Vagina (tissue), 2 donors: Measurements from ENCODE around the gene NF2. TPM values are rescaled to one million over a fixed set of nuclear protein-coding genes. Genes with fewer than 3 reads are reported as not detected.

ENCODE experiments used
- DNase-seq, 2 donors: peaks; one replicate each; pipeline ENCODE4 v3.0.0-alpha.2; 2017; ENCODE audit errors: extremely low spot score in 2 of 2
- H3K27ac ChIP-seq: fragments of 200-600 bp; sonication (generic); one replicate; pipeline ENCODE4 v1.5.1; 2019
- H3K27me3 ChIP-seq: fragments of 200-600 bp; sonication (generic); one replicate; pipeline ENCODE4 v1.5.1; 2019
- H3K36me3 ChIP-seq, 2 donors: fragments of 200-600 bp; sonication (generic); one replicate each; pipeline ENCODE4 v1.5.1; 2017 to 2019
- H3K4me1 ChIP-seq: fragments of 200-600 bp; sonication (generic); one replicate; pipeline ENCODE4 v1.5.1; 2019
- H3K4me3 ChIP-seq, 2 donors: fragments of 200-600 bp; sonication (generic); 1 replicate in 1 of 2; 2 replicates in 1 of 2; pipeline ENCODE4 v1.5.1; 2016 to 2019
- H3K9me3 ChIP-seq: fragments of 200-600 bp; sonication (generic); one replicate; pipeline ENCODE4 v1.5.1; 2019
- CTCF ChIP-seq, 3 experiments: fragments of 450-650 bp in 2 of 3; fragments of 200-600 bp in 1 of 3; sonication (generic) in 1 of 3; IDR thresholded peaks; one replicate each; pipeline ENCODE4 v1.5.1; 2017 to 2019; ENCODE audit warnings: antibody characterized with exemption in 3 of 3, mild to moderate bottlenecking in 2 of 3, moderate library complexity in 2 of 3
- POLR2A ChIP-seq, 2 donors: fragments of 450-650 bp; IDR thresholded peaks; one replicate each; pipeline ENCODE4 v1.6.1; 2017; ENCODE audit warnings: antibody characterized with exemption in 2 of 2, mild to moderate bottlenecking in 2 of 2, moderate library complexity in 2 of 2
- POLR2AphosphoS5 ChIP-seq, 2 donors: sonication (generic); formaldehyde crosslinking; IDR thresholded peaks; one replicate each; pipeline ENCODE4 v1.9.0; 2017; ENCODE audit warnings: antibody characterized with exemption in 2 of 2, mild to moderate bottlenecking in 2 of 2, low read depth in 1 of 2; ENCODE audit not compliant: insufficient read depth in 1 of 2
- intact Hi-C: fragments of 100-400 bp; cut with DNase I; formaldehyde crosslinking; loops from one replicate; pipeline ENCODE4 v1.15.1; 2023
- total RNA-seq: library from RNA; depleted of rRNA; stranded (reverse); fragments of >200 nt; gene quantifications from one replicate; pipeline ENCODE4 v1.2.3, GENCODE V29; 2016

The NF2 gene
- total RNA-seq, 1 donor from 2014 or later = 15.7 TPM

- intact Hi-C loops = no loop called here
- H3K4me1 ChIP-seq = peaks cover 23% of the 10 kb centered on the region
- H3K36me3 ChIP-seq = no peaks in the 10 kb centered on the region
- no peak for TF ChIP-seq POLR2A (IDR thresholded peaks at IDR 0.05)
- no peak for TF ChIP-seq CTCF (IDR thresholded peaks at IDR 0.05)
- no peak for TF ChIP-seq POLR2AphosphoS5 (IDR thresholded peaks at IDR 0.05; ENCODE audit: insufficient read depth in 1 of 2, low read depth in 1 of 2)
- no peak overlapping the region for H3K27ac ChIP-seq
- H3K4me3 ChIP-seq = no peak overlapping the region
- DNase-seq = no peak
- no peaks in the 10 kb centered on the region for H3K27me3 ChIP-seq
- no peaks in the 10 kb centered on the region for H3K9me3 ChIP-seq
These were observed 99.6 kb downstream of the NF2 start for GRCh38 chr22:29702931-29703501.

- no peaks in the 10 kb centered on the region for H3K36me3 ChIP-seq
- H3K4me1 ChIP-seq = peaks cover 19% of the 10 kb centered on the region
- no peak for TF ChIP-seq POLR2AphosphoS5 (IDR thresholded peaks at IDR 0.05; ENCODE audit: insufficient read depth in 1 of 2, low read depth in 1 of 2)
- no peak for TF ChIP-seq CTCF (IDR thresholded peaks at IDR 0.05)
- no peak overlapping the region for H3K27ac ChIP-seq
- no peak overlapping the region for H3K4me3 ChIP-seq
- intact Hi-C loops = no loop called here
- no peak for DNase-seq
- no peaks in the 10 kb centered on the region for H3K27me3 ChIP-seq
- no peaks in the 10 kb centered on the region for H3K9me3 ChIP-seq
These were observed 100.2 kb downstream of the NF2 start for GRCh38 chr22:29703569-29704195.

GRCh38 chr22:29704528-29705285 is 101.3 kb downstream of the NF2 start:
- no peak for DNase-seq
- Histone ChIP-seq H3K4me3 (no peak overlapping the region), H3K27me3 (no peaks in the 10 kb centered on the region), H3K27ac (no peak overlapping the region), H3K9me3 (no peaks in the 10 kb centered on the region), H3K36me3 (no peaks in the 10 kb centered on the region), H3K4me1 (peaks cover 19% of the 10 kb centered on the region)
- intact Hi-C loops = no loop called here
- TF ChIP-seq POLR2AphosphoS5 (IDR thresholded peaks at IDR 0.05; ENCODE audit: insufficient read depth in 1 of 2, low read depth in 1 of 2) (no peak), POLR2A (IDR thresholded peaks at IDR 0.05) (no peak), CTCF (IDR thresholded peaks at IDR 0.05) (no peak)

- intact Hi-C loops = no loop called here
- peaks cover 17% of the 10 kb centered on the region for H3K4me1 ChIP-seq
- TF ChIP-seq POLR2A (IDR thresholded peaks at IDR 0.05) = no peak
- no peak for TF ChIP-seq CTCF (IDR thresholded peaks at IDR 0.05)
- TF ChIP-seq POLR2AphosphoS5 (IDR thresholded peaks at IDR 0.05; ENCODE audit: insufficient read depth in 1 of 2, low read depth in 1 of 2) = no peak
- H3K36me3 ChIP-seq = no peaks in the 10 kb centered on the region
- no peaks in the 10 kb centered on the region for H3K9me3 ChIP-seq
- H3K4me3 ChIP-seq = no peak overlapping the region
- H3K27ac ChIP-seq = no peak overlapping the region
- H3K27me3 ChIP-seq = no peaks in the 10 kb centered on the region
- DNase-seq = no peak
These were observed 102.2 kb downstream of the NF2 start for GRCh38 chr22:29705651-29706050.

- Histone ChIP-seq H3K4me1 (peaks cover 8% of the 10 kb centered on the region), H3K27ac (no peak overlapping the region), H3K36me3 (no peaks in the 10 kb centered on the region), H3K4me3 (no peak overlapping the region), H3K9me3 (no peaks in the 10 kb centered on the region), H3K27me3 (no peaks in the 10 kb centered on the region)
- intact Hi-C loops = no loop called here
- TF ChIP-seq POLR2AphosphoS5 (IDR thresholded peaks at IDR 0.05; ENCODE audit: insufficient read depth in 1 of 2, low read depth in 1 of 2) (no peak), CTCF (IDR thresholded peaks at IDR 0.05) (no peak), POLR2A (IDR thresholded peaks at IDR 0.05) (no peak)
- DNase-seq = no peak
These were observed 103.1 kb downstream of the NF2 start for GRCh38 chr22:29706486-29706885.
